Bronchial epithelial cell (primary cell): ENCODE results near the gene PDE6G. TPM values are rescaled to one million over a fixed set of nuclear protein-coding genes. Genes with fewer than 3 reads are reported as not detected.
"Not testable (repeated sequence)": the region's sequence is repeated elsewhere in the genome, so short reads cannot be mapped to it uniquely, and the experiment has no call there.

Source experiments
- DNase-seq: peaks from one replicate; pipeline ENCODE4 v3.0.0-alpha.2; 2010; ENCODE audit warnings: low read depth
- FAIRE-seq: peaks from 2 replicates; lab custom pipeline; 2011; peaks lifted over from hg19 to GRCh38; lab: Jason Lieb, UNC
- H3K27me3 ChIP-seq: 2 replicates; pipeline ENCODE4 v1.5.1; 2011; ENCODE audit warnings: low read length; ENCODE audit not compliant: control insufficient read depth, insufficient read depth
- H3K36me3 ChIP-seq: 2 replicates; pipeline ENCODE4 v1.5.1; 2011; ENCODE audit warnings: low read length; ENCODE audit not compliant: control insufficient read depth, insufficient read depth
- H3K4me3 ChIP-seq: 2 replicates; pipeline ENCODE4 v1.5.1; 2011; ENCODE audit warnings: mild to moderate bottlenecking, low read depth, low read length, control low read depth
- total RNA-seq: library from RNA; depleted of rRNA; stranded (reverse); fragments of >200 nt; gene quantifications from 2 replicates; pipeline ENCODE4 v1.2.1, GENCODE V29; 2014
- TF ChIP-seq, protein P1 (sequence below): IDR thresholded peaks from 2 replicates; pipeline ENCODE4 v1.5.1; 2011; ENCODE audit warnings: mild to moderate bottlenecking, moderate library complexity, low read length, control low read depth, inconsistent platforms; ENCODE audit not compliant: insufficient read depth, severe bottlenecking

The PDE6G gene
- total RNA-seq, 1 donor from 2014 or later, result not detected

DNA sequence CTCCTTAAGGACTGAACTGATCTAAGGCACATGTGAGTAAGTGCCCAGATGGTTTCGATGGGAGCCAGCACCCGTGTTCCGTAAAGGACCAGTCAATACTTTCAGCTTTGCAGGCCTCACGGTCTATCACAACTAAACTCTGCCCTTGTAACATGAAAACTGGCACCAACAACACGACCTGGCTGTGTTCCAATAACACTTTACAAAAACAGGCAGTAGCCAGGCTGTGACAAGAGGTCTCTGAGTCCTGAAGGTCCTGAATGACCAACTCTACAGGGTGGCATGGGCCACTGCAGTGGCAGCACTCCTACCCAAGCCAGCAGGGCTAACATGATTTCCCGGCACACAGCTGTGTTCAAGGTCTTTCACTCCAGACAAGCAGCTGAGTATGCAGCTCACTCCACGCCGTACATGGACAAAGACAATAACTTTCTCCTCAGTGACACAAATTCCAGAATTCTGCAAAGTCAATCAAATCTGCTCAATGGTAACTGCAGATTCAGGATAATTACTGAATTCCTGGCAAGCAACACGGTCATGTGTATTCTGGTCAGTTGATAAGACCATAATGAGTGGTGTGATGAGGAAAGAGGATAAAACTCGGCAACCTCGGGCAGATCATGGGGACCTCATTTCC lies 34.7 kb downstream of the PDE6G start:
- DNase-seq, result no peak
- peaks cover 27% of the 10 kb centered on the region for H3K36me3 ChIP-seq

DNA sequence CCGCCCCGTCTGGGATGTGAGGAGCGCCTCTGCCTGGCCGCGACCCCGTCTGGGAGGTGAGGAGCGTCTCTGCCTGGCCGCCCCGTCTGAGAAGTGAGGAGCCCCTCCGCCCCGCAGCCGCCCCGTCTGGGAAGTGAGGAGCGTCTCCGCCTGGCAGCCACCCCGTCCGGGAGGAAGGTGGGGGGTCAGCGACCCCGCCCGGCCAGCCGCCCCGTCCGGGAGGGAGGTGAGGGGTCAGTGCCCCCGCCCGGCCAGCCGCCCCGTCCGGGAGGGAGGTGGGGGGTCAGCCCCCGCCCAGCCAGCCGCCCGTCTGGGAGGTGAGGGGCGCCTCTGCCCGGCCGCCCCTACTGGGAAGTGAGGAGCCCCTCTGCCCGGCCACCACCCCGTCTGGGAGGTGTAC lies 38.0 kb downstream of the PDE6G start:
- DNase-seq, H3K4me3 ChIP-seq, FAIRE-seq, H3K27me3 ChIP-seq: not testable (repeated sequence)
- peaks cover 27% of the 10 kb centered on the region for H3K36me3 ChIP-seq

More for the DNA sequence above, 34.7 kb downstream of the PDE6G start:
- peak; percentile 47 for FAIRE-seq
- Histone ChIP-seq H3K27me3 (no peaks in the 10 kb centered on the region), H3K4me3 (no peak overlapping the region)
- TF ChIP-seq, protein P1, sequence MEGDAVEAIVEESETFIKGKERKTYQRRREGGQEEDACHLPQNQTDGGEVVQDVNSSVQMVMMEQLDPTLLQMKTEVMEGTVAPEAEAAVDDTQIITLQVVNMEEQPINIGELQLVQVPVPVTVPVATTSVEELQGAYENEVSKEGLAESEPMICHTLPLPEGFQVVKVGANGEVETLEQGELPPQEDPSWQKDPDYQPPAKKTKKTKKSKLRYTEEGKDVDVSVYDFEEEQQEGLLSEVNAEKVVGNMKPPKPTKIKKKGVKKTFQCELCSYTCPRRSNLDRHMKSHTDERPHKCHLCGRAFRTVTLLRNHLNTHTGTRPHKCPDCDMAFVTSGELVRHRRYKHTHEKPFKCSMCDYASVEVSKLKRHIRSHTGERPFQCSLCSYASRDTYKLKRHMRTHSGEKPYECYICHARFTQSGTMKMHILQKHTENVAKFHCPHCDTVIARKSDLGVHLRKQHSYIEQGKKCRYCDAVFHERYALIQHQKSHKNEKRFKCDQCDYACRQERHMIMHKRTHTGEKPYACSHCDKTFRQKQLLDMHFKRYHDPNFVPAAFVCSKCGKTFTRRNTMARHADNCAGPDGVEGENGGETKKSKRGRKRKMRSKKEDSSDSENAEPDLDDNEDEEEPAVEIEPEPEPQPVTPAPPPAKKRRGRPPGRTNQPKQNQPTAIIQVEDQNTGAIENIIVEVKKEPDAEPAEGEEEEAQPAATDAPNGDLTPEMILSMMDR, result no peak

DNA sequence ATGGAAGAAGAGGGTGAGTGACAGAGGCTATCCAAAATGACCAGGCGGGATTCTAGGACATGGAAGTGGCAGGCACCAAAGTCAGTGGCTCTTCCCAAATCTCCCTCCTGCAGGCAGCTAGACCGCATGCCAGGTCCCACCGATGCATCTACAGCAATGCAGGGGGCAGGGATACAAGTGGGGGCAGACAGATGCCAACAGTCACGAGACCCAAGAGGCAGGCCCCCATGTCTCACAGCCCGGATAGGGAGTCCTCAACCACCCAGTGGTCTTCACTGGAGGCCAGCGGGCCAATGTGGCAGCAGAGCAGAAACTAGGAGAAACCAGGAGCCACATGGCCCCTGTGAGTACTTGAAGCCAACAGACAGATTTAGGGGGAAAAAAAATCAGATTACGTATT lies 39.5 kb downstream of the PDE6G start:
- Histone ChIP-seq H3K27me3 (no peaks in the 10 kb centered on the region), H3K4me3 (no peak overlapping the region), H3K36me3 (peaks cover 26% of the 10 kb centered on the region)
- no peak for FAIRE-seq
- TF ChIP-seq, protein P1, result no peak
- DNase-seq, result no peak

DNA sequence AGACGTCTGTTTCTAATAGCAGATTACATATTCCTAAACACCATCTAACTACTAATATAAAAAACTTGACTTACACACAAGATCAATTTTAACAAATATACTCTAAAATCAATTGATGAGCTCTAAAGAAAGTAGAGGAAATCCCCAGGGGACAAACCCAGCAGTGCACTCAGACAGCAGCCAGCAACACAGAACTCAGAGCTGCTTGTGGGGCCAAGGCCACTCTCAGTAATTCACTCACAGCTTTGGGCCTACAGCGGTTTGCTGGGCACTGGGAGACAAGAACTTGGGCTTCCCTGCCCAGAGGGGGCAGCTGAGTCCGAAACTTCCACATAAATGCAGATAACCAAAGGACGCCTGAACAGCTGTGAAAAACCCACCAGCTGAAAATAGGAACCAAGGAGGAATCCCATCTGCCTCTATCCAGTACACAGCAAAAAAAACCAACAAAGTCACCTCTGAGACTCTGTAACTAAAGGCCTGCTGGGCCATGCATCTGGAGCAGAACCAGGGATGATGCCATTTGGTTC lies 40.9 kb downstream of the PDE6G start:
- TF ChIP-seq, protein P1, result no peak
- no peak overlapping the region for H3K4me3 ChIP-seq
- no peaks in the 10 kb centered on the region for H3K27me3 ChIP-seq
- H3K36me3 ChIP-seq, result peaks cover 17% of the 10 kb centered on the region
- FAIRE-seq, result no peak
- no peak for DNase-seq

DNA sequence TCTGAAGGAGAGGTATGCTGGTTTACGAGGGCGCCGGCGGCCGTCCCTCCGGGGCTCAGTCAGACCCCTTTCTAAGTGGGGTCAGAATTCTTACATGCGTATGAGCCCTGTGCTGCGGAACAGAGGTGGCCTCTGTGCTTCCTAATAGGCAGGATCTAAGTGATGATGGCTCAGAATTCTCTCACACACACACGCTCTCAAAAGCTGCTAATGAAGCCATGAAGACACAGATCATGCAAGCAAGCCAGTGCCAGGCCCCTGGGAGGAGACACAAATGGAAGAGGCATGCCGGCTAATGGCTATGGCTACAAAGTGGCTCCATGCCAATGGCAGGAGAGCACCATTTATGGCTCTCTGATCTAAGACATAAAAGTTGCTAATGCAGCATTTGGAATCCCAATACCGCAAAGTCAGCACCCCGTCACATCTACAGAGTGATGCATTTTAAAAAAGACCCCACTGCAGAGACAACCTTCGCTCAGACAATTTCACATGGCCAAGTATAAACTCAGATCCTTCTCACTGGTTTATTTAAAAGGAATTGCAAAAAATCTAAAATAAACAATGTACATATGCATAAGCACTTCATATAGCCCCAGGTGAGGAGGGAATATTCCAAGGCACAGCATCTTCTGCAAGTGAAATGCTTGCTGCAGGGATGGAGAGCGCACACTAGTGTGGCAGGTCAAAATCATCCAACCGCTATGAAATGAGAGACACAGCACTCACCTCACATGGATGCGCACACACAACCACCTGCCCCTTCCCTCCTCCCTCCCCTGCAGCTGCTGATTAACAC lies 44.0 kb downstream of the PDE6G start:
- Histone ChIP-seq H3K27me3 (no peaks in the 10 kb centered on the region), H3K4me3 (no peak overlapping the region), H3K36me3 (peaks cover 29% of the 10 kb centered on the region)
- DNase-seq (no peak), FAIRE-seq (no peak)
- TF ChIP-seq, protein P1, result no peak
